OCI-LY3 (cell line): ENCODE results near the gene SMDT1.

Experiments
- H2AFZ ChIP-seq: fragments of 200-600, 300-600 bp; shearing (Covaris generic); 2 replicates; pipeline ENCODE4 v1.6.0; 2014; ENCODE audit warnings: antibody characterized with exemption, low read depth, low read length
- H3K27ac ChIP-seq: fragments of 200-600, 300-600 bp; sonication (generic); 2 replicates; pipeline ENCODE4 v1.5.1; 2014; ENCODE audit warnings: mild to moderate bottlenecking, low read length, moderate library complexity, mixed read lengths
- H3K27me3 ChIP-seq: fragments of 200-600, 300-600 bp; sonication (generic); 2 replicates; pipeline ENCODE4 v1.6.1; 2014; ENCODE audit warnings: low read depth, low read length, mixed read lengths
- H3K36me3 ChIP-seq: fragments of 200-600, 300-600 bp; sonication (generic); replicated peaks from 2 replicates; pipeline ENCODE3; 2014; ENCODE audit warnings: low read depth, low read length, mixed read lengths
- H3K4me1 ChIP-seq: fragments of 300-600, 200-600 bp; sonication (generic); 2 replicates; pipeline ENCODE4 v1.6.1; 2014; ENCODE audit warnings: low read length, mixed read lengths
- H3K4me2 ChIP-seq: fragments of 200-600, 300-600 bp; sonication (generic); 2 replicates; pipeline ENCODE4 v1.6.1; 2014; ENCODE audit warnings: low read length, mixed read lengths
- H3K4me3 ChIP-seq: fragments of 300-600, 200-600 bp; sonication (generic); 2 replicates; pipeline ENCODE4 v1.5.1; 2014; ENCODE audit warnings: antibody characterized with exemption, mild to moderate bottlenecking, low read length, moderate library complexity
- H3K79me2 ChIP-seq: fragments of 300-600, 200-600 bp; shearing (Covaris generic); 2 replicates; pipeline ENCODE4 v1.6.1; 2014; ENCODE audit warnings: mild to moderate bottlenecking, low read length, mixed read lengths
- H3K9ac ChIP-seq: fragments of 300-600, 200-600 bp; shearing (Covaris generic); 2 replicates; pipeline ENCODE4 v1.6.0; 2014; ENCODE audit warnings: mild to moderate bottlenecking, low read length, moderate library complexity
- H3K9me3 ChIP-seq: fragments of 200-600, 300-600 bp; shearing (Covaris generic); 2 replicates; pipeline ENCODE4 v1.6.1; 2014; ENCODE audit warnings: low read length, mixed read lengths; ENCODE audit not compliant: insufficient read depth
- H4K20me1 ChIP-seq: fragments of 200-600, 300-600 bp; sonication (generic); 2 replicates; pipeline ENCODE4 v1.6.1; 2016; ENCODE audit warnings: low read length, mixed read lengths; ENCODE audit not compliant: insufficient read depth
- EZH2phosphoT487 ChIP-seq: fragments of 200-600 bp; shearing (Covaris generic); IDR thresholded peaks from 2 replicates; pipeline ENCODE4 v1.6.1; 2018; ENCODE audit warnings: antibody characterized with exemption, mixed run types, low read depth
- TF ChIP-seq, protein P1 (sequence below): fragments of 200-600, 300-600 bp; sonication (generic); IDR thresholded peaks from 2 replicates; pipeline ENCODE4 v1.5.1; 2014; ENCODE audit warnings: antibody characterized with exemption, low read length, low read depth

The SMDT1 gene

DNA sequence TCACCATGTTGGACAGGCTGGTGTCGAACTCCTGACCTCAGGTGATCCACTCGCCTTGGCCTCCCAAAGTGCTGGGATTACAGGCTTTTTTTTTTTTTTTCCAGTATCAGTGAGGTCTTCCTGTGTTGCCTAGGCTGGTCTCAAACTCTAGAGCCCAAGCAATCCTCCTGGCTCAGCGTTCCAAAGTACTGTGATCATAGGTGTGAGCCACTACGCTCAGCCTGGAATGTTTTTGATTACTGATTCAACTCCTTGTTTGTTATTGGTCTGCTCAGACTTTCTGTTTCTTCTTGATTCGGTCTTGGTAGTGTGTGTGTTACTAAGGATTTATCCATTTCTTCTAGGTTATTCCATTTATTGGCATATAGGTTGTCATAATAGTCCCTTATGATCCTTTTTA is 40.2 kb upstream of the SMDT1 start:
- H3K36me3 ChIP-seq = peaks cover 29% of the 10 kb centered on the region
- H3K27me3 ChIP-seq = no peaks in the 10 kb centered on the region
- H3K9me3 ChIP-seq = peaks cover 23% of the 10 kb centered on the region
- H3K27ac ChIP-seq = no peak overlapping the region
- H4K20me1 ChIP-seq = no peaks in the 10 kb centered on the region
- H2AFZ ChIP-seq = no peak overlapping the region
- H3K4me2 ChIP-seq = peak overlapping the region; percentile 23; the same call in 1 of the 2 replicates
- peaks cover 8% of the 10 kb centered on the region for H3K4me1 ChIP-seq
- no peak overlapping the region for H3K4me3 ChIP-seq
- TF ChIP-seq EZH2phosphoT487 = no peak
- TF ChIP-seq, protein P1, sequence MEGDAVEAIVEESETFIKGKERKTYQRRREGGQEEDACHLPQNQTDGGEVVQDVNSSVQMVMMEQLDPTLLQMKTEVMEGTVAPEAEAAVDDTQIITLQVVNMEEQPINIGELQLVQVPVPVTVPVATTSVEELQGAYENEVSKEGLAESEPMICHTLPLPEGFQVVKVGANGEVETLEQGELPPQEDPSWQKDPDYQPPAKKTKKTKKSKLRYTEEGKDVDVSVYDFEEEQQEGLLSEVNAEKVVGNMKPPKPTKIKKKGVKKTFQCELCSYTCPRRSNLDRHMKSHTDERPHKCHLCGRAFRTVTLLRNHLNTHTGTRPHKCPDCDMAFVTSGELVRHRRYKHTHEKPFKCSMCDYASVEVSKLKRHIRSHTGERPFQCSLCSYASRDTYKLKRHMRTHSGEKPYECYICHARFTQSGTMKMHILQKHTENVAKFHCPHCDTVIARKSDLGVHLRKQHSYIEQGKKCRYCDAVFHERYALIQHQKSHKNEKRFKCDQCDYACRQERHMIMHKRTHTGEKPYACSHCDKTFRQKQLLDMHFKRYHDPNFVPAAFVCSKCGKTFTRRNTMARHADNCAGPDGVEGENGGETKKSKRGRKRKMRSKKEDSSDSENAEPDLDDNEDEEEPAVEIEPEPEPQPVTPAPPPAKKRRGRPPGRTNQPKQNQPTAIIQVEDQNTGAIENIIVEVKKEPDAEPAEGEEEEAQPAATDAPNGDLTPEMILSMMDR = no peak
- no peak overlapping the region for H3K9ac ChIP-seq
- no peaks in the 10 kb centered on the region for H3K79me2 ChIP-seq

DNA sequence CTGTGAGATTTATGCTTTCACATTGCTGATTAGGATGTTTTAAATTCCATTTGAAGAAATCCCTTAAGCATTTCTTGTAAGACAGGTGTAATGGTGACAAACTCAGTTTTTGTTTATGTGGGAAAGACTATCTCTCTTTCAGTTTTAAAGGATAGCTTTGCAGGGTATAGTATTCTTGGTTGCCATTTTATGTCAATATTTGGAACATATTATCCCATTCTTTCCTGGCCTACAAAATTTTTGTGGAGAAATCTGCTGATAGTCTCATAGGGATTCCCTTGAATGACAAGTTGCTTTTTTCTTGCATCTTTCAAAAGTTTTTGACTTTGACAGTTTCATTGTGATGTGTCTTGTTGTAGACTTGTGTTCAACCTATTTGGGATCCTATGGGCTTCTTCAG is 37.7 kb upstream of the SMDT1 start:
- no peaks in the 10 kb centered on the region for H4K20me1 ChIP-seq
- H3K27me3 ChIP-seq = no peaks in the 10 kb centered on the region
- no peak for TF ChIP-seq EZH2phosphoT487
- TF ChIP-seq, protein P1 = no peak
- no peak overlapping the region for H3K4me2 ChIP-seq
- H3K9ac ChIP-seq = no peak overlapping the region
- H3K4me3 ChIP-seq = no peak overlapping the region
- no peak overlapping the region for H2AFZ ChIP-seq
- H3K9me3 ChIP-seq = peaks cover 23% of the 10 kb centered on the region
- H3K4me1 ChIP-seq = peaks cover 14% of the 10 kb centered on the region
- H3K36me3 ChIP-seq = peaks cover 32% of the 10 kb centered on the region
- H3K79me2 ChIP-seq = no peaks in the 10 kb centered on the region
- no peak overlapping the region for H3K27ac ChIP-seq

DNA sequence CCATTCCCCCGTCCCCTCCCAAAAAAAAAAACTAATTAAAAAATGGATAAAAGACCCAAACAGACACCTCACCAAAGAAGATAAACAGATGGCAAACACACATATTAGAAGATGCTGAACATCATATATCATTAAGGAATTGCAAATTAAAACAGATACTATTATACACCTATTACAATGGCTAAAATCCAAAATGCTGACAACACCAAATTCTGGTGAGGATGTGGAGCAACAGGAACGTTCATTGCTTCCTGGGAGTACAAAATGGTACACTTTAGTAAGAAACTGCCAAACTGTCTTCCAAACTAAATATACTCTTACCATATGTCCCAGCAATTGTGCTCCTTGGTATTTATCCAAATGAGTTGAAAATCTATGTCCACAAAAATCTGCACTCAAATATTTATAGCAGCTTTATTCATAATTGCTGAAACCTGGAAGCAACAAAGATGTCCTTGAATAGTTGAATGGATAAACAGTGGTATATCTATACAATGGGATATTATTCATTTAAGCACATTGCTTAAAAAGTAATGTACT is 28.8 kb upstream of the SMDT1 start:
- H3K27ac ChIP-seq = peak overlapping the region; percentile 8
- H3K27me3 ChIP-seq = no peaks in the 10 kb centered on the region
- H4K20me1 ChIP-seq = no peaks in the 10 kb centered on the region
- H3K9me3 ChIP-seq = peaks cover 5% of the 10 kb centered on the region; the same call in 1 of the 2 replicates
- no peak overlapping the region for H2AFZ ChIP-seq
- H3K4me2 ChIP-seq = no peak overlapping the region
- TF ChIP-seq, protein P1 = no peak
- TF ChIP-seq EZH2phosphoT487 = no peak
- peaks cover 57% of the 10 kb centered on the region for H3K4me1 ChIP-seq
- no peaks in the 10 kb centered on the region for H3K79me2 ChIP-seq
- peaks cover 4% of the 10 kb centered on the region for H3K36me3 ChIP-seq
- no peak overlapping the region for H3K4me3 ChIP-seq
- no peak overlapping the region for H3K9ac ChIP-seq

DNA sequence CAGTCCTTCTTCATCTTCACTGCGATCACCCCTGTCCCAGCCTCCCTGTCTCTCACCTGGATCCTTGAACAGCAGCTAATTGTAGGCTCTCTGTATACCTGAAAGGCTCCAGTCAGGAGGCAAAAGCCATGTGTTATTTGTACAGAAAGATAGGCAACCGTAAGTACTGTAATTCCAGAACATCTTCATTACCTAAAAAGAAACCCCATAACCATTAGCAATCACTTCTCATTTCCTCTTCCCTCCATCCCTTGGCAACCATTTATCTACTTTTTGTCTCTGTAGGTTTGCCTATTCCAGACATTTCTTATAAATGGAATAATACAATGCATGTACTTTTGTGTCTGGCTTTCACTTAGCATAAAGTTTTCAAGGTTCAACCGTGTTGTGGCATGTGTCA is 26.7 kb upstream of the SMDT1 start:
- Histone ChIP-seq H3K79me2 (no peaks in the 10 kb centered on the region), H3K9ac (peak overlapping the region; percentile 37; the same call in 1 of the 2 replicates), H4K20me1 (no peaks in the 10 kb centered on the region), H3K9me3 (peaks cover 23% of the 10 kb centered on the region), H3K4me2 (peak overlapping the region; percentile 67), H3K27me3 (no peaks in the 10 kb centered on the region), H3K4me3 (peak overlapping the region; percentile 13), H2AFZ (no peak overlapping the region), H3K4me1 (peaks cover 42% of the 10 kb centered on the region), H3K27ac (peak overlapping the region; percentile 83), H3K36me3 (peaks cover 22% of the 10 kb centered on the region)
- TF ChIP-seq EZH2phosphoT487 = no peak
- TF ChIP-seq, protein P1 = no peak
